GM12878 (cell line): ENCODE data around the gene IQGAP3. TPM values are rescaled to one million over a fixed set of nuclear protein-coding genes. Genes with fewer than 3 reads are reported as not detected.

Experiments used
- ATAC-seq: fragments of 200-7000 bp; cut with Tn5 transposase; 3 replicates; pipeline ENCODE4 v1.9.1; 2020; ENCODE audit warnings: mild to moderate bottlenecking, moderate library complexity
- BruUV-seq: library from RNA; stranded (reverse); fragments of 400-500 nt; replicated peaks from 2 replicates; lab custom pipeline; 2021; lab: Mats Ljungman, UMichigan
- CTCF ChIA-PET: fragments of 300-600 bp; sonication (Branson Sonifier 250); formaldehyde crosslinking; extraction: SDS; loops from one replicate; lab custom pipeline; 2021; ENCODE audit warnings: inconsistent platforms; lab: Yijun Ruan, JAX
- POLR2A ChIA-PET: fragments of 350-600 bp; formaldehyde crosslinking; extraction: SDS; loops from one replicate; lab custom pipeline; 2021; ENCODE audit warnings: inconsistent platforms; lab: Charles Lee
- RAD21 ChIA-PET: fragments of 300-600 bp; sonication (Branson Sonifier 250); formaldehyde crosslinking; loops from one replicate; lab custom pipeline; 2023; ENCODE audit warnings: antibody characterized with exemption; ENCODE audit not compliant: unreplicated experiment; lab: Charles Lee
- SMC1A ChIA-PET: fragments of 300-600 bp; sonication (Branson Sonifier 250); formaldehyde crosslinking; loops from one replicate; lab custom pipeline; 2023; ENCODE audit not compliant: unreplicated experiment, uncharacterized antibody; lab: Charles Lee
- DNase-seq: peaks from one replicate; pipeline ENCODE4 v3.0.0-alpha.2; 2011; ENCODE audit warnings: low read depth, low spot score
- FAIRE-seq: peaks from 3 replicates; lab custom pipeline; 2011; peaks lifted over from hg19 to GRCh38; lab: Jason Lieb, UNC
- H2AFZ ChIP-seq: 2 replicates; pipeline ENCODE4 v1.6.0; 2011; ENCODE audit warnings: low read depth, low read length, control low read depth; ENCODE audit not compliant: control insufficient read depth
- H3K27ac ChIP-seq: 2 replicates; pipeline ENCODE4 v1.5.1; 2011; ENCODE audit warnings: control low read depth; ENCODE audit not compliant: control insufficient read depth, insufficient read depth
- H3K27me3 ChIP-seq, 2 experiments: replicated peaks in 1 of 2; 2 replicates each; pipeline versions ENCODE4 v1.6.0 to v1.6.1; 2011; ENCODE audit warnings: low read length in 1 of 2; ENCODE audit not compliant: control insufficient read depth in 2 of 2, insufficient read depth in 2 of 2
- H3K36me3 ChIP-seq, 2 experiments: 2 replicates each; pipeline ENCODE4 v1.5.1; 2011; ENCODE audit warnings: low read length in 1 of 2; ENCODE audit not compliant: control insufficient read depth in 2 of 2, insufficient read depth in 2 of 2
- H3K4me1 ChIP-seq: 2 replicates; pipeline ENCODE4 v1.6.1; 2011; ENCODE audit warnings: mild to moderate bottlenecking, low read length, moderate library complexity, mixed read lengths; ENCODE audit not compliant: control insufficient read depth, insufficient read depth
- H3K4me2 ChIP-seq: 2 replicates; pipeline ENCODE4 v1.6.0; 2011; ENCODE audit warnings: control low read depth; ENCODE audit not compliant: control insufficient read depth, insufficient read depth
- H3K4me3 ChIP-seq: fragments of 200-600 bp; sonication (generic); 2 replicates; pipeline ENCODE4 v1.5.1; 2016
- H3K79me2 ChIP-seq: 2 replicates; pipeline ENCODE4 v1.6.0; 2011; ENCODE audit warnings: low read length; ENCODE audit not compliant: control insufficient read depth, insufficient read depth
- H3K9ac ChIP-seq: 2 replicates; pipeline ENCODE4 v1.8.0; 2011; ENCODE audit warnings: low read length, control low read depth, mixed read lengths; ENCODE audit not compliant: control insufficient read depth, insufficient read depth
- H3K9me3 ChIP-seq: replicated peaks from 3 replicates; pipeline ENCODE4 v1.5.1; 2011; ENCODE audit warnings: mild to moderate bottlenecking, low read length; ENCODE audit not compliant: control insufficient read depth, insufficient read depth
- H4K20me1 ChIP-seq: 2 replicates; pipeline ENCODE4 v1.6.0; 2011; ENCODE audit not compliant: control insufficient read depth, insufficient read depth
- CREB1 ChIP-seq: IDR thresholded peaks from 2 replicates; pipeline ENCODE4 v1.6.1; 2012; ENCODE audit warnings: low read depth, mild to moderate bottlenecking, inconsistent platforms
- POU2F2 ChIP-seq: IDR thresholded peaks from 3 replicates; pipeline ENCODE4 v1.6.1; 2011; ENCODE audit warnings: low read depth, mild to moderate bottlenecking, low read length, borderline replicate concordance
- WGBS: methylation state at CpG from one replicate; pipeline ENCODE4 v1.1.6; 2016; ENCODE audit warnings: low lambda C conversion rate; ENCODE audit not compliant: insufficient replicate concordance, insufficient coverage; ENCODE audit errors: missing lambda C conversion rate; 5-methylcytosine and 5-hydroxymethylcytosine counted together
- in situ Hi-C: fragments of 300-500 bp; cut with MboI; formaldehyde crosslinking; loops from 9 replicates; pipeline ENCODE4 v1.14.3; 2018; ENCODE audit warnings: mixed read lengths
- intact Hi-C: fragments of 100-400 bp; cut with micrococcal nuclease; formaldehyde crosslinking; loops from one replicate; pipeline ENCODE4 v1.14.2; 2022; ENCODE audit not compliant: unreplicated experiment
- polyA plus RNA-seq, 11 experiments: library from polyadenylated mRNA; depleted of rRNA in 4 of 11; unstranded in 6 of 11; stranded (reverse) in 5 of 11; fragments of >200 nt; fragmentation: Nextera tagmentation in 4 of 11; fragmentation: Illumina TruSeq in 1 of 11; extraction: Ambion mirVana in 4 of 11; extraction: Trizol in 1 of 11; gene quantifications; 1 replicate in 1 of 11; 2 replicates in 10 of 11; pipeline versions ENCODE4 v1.2.1 to v1.2.3, GENCODE V29; 2011 to 2016; ENCODE audit warnings: inconsistent platforms in 2 of 11, missing spikeins in 2 of 11, low read depth in 1 of 11
- total RNA-seq, 4 experiments: library from RNA; depleted of rRNA in 3 of 4; stranded (reverse); fragments of >200 nt in 3 of 4; fragmentation: Illumina TruSeq in 1 of 4; extraction: Trizol in 1 of 4; gene quantifications; 2 replicates each; pipeline versions ENCODE4 v1.2.1 to v1.2.3, GENCODE V29; 2013 to 2021

Gene IQGAP3
- total and polyA plus RNA-seq, 10 of the 15 experiments (the other 5 are each of a cell fraction or from before 2014, with no cell fraction given), result 1.1 to 10.7 (median 7.9) TPM

GRCh38 chr1:156592910-156593660 lies 20.7 kb upstream of the IQGAP3 start:
- ChIA-PET POLR2A (interaction anchor here (0.6 to 3.1 kb wide), 6 partner anchors 8 to 103 kb away, joined by 3 to 39 read pairs (median 7); partner anchors contain the start of gene GPATCH4), RAD21 (interaction anchor here (0.7 to 1.0 kb wide), 2 partner anchors 15 to 102 kb away, joined by 3 to 5 read pairs; no protein-coding TSS in a partner anchor), CTCF (interaction anchor here (0.6 to 4.6 kb wide), 7 partner anchors 8 to 209 kb away, joined by 3 to 49 read pairs (median 4); partner anchors contain the start of genes GPATCH4 and TTC24), SMC1A (interaction anchor here (0.6 to 5.9 kb wide), 5 partner anchors 10 to 148 kb away, joined by 5 to 47 read pairs (median 6); partner anchors contain the start of gene GPATCH4)
- H3K36me3 ChIP-seq, result peaks cover 23 to 27% of the 10 kb centered on the region in 2 experiments; a peak in 3 of 4 replicates
- DNase-seq (no peak), ATAC-seq (no peak), FAIRE-seq (no peak)
- H3K9me3 ChIP-seq, result no peaks in the 10 kb centered on the region
- peaks cover 5% of the 10 kb centered on the region for H3K4me1 ChIP-seq
- no peak overlapping the region for H3K27ac ChIP-seq
- peaks cover 9% of the 10 kb centered on the region for H3K79me2 ChIP-seq
- no peak overlapping the region for H3K4me3 ChIP-seq
- no peak overlapping the region; the same call in 1 of the 2 replicates for H3K4me2 ChIP-seq
- H3K27me3 ChIP-seq, result no peaks in the 10 kb centered on the region
- in situ Hi-C loops, result no loop called here
- H2AFZ ChIP-seq, result no peak overlapping the region
- no peaks in the 10 kb centered on the region for H4K20me1 ChIP-seq
- intact Hi-C loops, result no loop called here
- TF ChIP-seq POU2F2, result no peak
- TF ChIP-seq CREB1, result 0 out of 2 replicates have a peak, but pooled peaks have one; percentile 6
- H3K9ac ChIP-seq, result no peak overlapping the region
- no TSS peak for BruUV-seq
- 81% methylated on average over 8 of the region's 8 CpGs for WGBS
